Left hindlimb (tissue), 1 donor: Measurements from ENCODE around the gene PRKAG2.
A peak's percentile ranks its signal among the peaks of the same experiment; 100 is the strongest.

Source experiments
- DNase-seq: peaks from one replicate; pipeline ENCODE4 v3.0.0-alpha.2; 2018

Gene PRKAG2

DNA sequence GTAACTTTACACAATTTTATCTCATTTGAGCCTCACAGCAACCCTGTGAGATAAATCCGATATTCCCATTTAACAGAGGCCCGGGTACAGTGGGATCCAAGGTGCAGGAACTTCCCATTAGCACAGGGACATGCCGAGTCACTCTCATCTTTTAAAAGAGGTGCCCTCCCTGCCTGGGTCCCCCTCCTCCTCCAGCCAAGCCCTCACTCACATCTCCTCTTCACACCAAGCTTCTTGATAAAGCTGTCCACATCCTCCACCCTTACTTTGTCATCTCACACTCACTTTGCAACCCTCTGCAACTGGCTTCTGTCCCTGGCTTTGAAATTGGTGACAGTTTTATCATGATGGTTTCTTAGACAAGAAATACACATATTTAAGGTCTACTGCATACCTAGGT lies 212.6 kb downstream of the PRKAG2 start:
- DNase-seq = no peak

DNA sequence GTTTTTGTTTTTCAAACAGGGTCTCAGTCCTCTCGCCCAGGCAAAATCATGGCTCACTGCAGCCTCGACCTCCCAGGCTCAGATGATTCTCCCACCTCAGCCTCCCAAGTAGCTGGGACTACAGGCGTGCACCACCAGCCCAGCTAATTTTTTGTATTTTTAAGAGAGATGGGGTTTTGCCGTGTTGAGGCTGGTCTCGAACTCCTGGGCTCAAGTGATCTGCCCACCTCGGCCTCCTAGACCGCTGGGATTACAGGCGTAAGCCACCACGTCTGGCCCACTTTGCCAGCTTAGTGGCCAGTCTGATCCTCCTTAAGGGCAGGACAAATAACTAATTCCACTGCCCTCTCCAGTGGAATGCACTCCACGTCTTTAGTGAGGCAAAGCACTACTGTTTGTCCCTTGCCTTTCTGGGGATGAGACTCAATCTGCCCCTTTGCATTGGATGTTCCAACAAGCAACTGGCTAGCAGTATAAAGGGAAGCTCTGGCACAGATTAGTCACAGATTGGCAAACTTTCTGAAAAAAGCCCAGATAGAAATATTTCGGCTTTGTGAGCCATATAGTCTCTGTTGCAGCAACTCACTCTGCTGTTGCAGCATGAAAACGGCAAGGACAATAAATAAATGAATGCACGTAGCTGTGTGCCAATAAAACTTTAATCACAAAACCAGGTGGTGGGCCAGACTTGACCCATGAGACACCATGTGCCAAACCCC lies 213.4 kb downstream of the PRKAG2 start:
- DNase-seq = no peak

DNA sequence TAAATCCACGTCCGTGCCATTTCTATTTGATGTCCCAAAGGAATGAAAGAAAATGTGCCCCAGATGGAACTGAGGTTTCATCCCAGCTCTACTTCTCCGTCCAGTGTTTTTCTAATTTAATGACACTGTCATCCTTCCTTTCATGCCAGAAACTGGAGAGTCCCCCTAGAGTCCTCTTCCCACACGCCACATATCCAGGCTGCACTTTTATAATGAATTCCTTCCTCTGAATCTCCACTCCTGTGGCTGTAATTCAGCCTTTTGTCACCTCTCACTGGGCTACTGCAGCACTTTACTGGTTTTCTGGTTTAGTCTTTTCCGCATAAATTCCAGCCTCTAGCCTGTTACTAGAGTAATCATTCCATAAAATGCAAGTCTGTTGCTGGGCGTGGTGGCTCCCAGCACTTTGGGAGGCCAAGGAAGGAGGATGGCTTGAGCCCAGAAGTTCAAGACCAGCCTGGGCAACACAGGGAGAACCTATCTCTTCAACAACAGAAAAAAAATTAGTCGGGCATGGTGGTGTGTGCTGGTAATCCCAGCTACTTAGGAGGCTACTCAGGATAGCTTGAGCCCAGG lies 214.6 kb downstream of the PRKAG2 start:
- DNase-seq = no peak

DNA sequence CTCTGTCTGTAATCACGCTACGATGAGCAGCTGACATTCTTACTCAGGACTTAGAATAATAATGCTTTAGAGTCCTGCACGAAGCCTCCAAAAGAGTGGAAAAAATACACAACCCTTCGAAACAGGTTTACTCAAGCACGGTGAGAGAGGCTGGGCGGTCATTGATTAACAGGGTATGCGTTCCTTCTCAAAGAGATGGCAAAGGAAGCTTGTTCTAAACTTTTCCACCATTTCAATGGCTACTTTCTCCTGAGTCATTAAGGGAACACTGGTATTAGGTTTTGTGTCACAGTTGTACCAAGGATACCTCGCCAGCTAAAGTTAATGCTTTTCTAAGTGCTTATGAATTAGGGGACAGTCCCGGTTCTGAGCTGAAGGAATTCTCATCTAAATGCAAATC lies 215.3 kb downstream of the PRKAG2 start:
- no peak for DNase-seq

DNA sequence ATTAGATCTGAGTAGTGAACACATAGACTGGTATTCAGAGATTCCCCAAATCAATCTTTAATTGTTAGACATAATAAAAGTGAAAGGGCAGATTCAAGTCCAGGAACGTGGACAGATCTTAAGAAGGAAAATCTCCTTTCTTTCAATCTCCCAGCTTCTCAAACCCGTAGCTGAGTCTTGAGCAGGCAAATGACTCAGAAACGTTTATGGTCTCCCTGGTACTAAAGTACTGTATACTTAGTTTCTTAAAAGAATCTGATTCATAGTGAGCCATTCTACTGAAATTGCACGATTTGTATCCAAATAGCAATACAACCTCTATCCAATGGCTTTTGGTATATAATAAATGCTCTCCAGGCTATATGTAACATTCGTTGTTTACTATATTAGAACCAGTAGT lies 216.8 kb downstream of the PRKAG2 start:
- DNase-seq = no peak

DNA sequence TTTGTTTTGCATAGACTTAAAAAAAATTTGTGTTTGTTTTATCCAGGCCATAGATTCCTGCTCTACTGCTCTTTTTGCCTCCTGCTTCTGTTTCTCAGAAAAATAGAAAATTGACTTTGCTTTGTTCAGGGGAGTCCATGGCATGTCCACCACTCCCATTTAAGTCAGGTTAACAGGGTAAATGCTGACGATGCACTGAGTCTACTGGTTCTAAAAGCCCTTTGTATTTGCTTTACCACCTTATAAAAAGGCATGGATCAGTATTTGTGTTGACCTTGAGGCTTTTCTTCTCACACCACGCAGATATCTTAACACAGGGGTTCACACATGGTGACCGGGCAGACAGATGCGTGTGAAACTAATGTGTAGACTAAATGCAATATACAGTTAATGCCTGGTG lies 217.7 kb downstream of the PRKAG2 start:
- DNase-seq = no peak

DNA sequence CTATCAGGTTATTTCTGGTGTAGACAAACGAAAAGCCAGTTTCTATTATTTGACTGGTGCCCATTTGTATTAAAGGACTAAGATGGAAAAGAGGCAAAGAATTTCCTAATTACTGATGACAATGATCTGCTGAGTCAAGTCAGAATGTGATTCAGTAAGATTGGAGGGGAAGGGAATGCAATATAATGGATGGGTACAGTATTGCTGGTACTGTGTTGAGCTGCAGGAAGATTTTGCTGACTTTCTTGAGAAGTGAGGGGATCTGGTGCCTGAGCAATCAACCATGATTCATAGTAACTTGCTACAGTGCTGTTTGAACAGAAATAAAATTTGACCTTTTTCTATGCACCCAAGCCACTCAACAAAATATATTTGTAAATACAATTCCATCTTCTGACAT lies 218.1 kb downstream of the PRKAG2 start:
- no peak for DNase-seq

DNA sequence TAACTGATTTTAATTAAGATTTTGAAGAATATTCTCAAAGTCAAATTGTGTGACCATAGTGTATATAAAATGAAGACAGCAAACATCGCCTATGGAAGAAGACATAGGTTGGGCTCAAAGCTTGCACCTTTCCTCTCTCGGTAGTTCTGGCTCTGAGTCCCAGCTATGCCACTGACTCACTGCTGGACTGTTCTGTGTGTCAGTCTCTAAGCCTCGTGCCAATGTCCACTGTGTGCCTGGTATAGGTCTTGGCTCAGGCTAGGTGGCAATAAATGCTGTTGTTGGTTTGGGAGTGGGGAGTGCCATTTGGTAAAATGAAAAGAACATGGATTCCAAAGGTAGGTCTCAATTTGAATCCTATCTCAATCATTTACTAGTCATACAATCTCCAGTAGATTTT lies 219.7 kb downstream of the PRKAG2 start:
- no peak for DNase-seq

DNA sequence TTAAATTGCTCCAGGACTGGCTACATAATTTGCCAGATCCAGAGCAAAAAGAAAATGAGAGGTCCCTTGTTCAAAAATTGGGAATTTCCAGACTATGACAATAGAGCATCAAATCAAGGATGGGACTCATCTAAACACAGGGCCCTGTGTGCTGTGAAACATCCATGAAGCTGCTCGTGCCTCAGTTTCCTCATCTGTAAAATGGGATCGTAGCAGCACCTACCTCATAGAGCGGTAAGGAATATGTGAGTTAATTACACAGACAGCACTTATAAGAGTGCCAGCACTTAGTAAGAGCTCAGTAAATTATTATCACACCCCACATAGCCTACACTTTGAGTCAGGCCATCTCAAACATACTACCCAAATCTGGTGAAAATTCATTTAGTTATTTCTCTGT lies 221.4 kb downstream of the PRKAG2 start:
- no peak for DNase-seq

DNA sequence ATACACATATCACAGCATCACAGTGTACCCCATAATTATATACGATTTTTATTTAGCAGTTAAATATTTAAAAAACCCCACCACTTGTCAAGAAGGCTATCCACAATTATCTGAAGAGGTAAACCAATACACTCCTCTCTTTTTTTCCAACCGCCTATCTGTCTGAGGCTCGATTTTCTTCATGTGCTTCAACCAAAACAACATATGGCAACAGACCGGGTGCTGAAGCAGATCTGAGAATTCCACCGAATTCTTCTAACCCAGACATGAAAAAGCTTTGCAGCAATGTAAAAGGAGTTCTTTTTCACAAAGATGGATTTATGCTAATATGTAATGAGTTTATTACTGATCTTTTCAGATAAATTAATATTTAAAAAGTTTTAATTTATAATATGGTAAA lies 224.8 kb downstream of the PRKAG2 start:
- no peak for DNase-seq

DNA sequence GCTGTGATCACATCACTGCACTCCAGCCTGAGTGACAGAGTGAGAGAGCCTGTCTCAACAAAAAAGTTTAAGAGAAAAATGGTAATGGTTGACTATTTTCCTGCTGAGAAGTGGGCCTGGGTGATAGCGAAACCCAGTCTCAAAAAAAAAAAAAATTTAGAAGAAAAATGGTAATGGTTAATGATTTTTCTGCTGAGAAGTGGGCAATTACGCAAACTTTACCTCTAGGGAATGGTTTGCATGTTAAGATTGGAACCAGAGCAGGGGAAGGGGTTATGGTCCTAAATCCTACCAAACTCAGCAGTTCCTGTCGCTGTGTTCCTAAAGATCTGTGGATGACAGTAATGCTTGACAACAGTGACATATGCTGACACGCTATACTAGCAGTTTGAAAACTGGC lies 226.8 kb downstream of the PRKAG2 start:
- no peak for DNase-seq

DNA sequence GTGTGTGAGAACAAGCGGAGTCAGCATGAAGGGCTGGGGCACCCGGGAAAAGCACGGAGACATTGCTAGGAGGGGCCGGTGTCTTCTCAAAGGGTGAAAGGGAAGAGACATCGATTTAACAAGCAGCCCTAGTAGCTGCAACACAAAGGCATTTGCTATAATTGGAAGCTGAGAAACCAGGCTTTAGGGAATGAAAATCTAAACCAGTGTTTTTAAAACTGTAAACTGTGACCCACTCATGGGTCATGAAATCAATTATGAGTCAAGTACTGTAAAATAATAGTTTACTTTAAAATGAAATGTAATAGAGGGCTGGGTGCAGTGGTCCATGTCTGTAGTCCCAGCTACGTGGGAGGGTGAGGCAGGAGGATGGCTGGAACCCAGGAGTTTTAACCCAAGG lies 228.5 kb downstream of the PRKAG2 start:
- DNase-seq = no peak

DNA sequence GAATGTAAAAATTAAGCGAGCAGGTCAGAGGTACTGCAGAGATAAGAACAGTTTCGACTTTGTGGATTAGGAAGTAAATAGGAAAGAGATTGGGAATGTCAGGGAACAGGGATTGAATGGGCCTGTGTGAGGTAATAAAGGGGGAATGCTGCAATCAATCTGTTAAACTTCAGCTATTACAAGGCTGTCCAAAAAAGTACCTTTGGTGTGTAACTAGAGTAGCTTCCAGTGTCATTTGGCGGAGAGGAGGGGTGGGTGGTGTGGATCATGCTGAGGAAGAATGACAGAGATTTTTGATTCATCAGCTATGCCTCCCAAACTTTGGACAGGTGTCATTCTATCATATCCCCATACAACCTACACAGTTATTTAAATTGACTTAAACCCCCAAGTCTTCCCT lies 229.0 kb downstream of the PRKAG2 start:
- DNase-seq = no peak

DNA sequence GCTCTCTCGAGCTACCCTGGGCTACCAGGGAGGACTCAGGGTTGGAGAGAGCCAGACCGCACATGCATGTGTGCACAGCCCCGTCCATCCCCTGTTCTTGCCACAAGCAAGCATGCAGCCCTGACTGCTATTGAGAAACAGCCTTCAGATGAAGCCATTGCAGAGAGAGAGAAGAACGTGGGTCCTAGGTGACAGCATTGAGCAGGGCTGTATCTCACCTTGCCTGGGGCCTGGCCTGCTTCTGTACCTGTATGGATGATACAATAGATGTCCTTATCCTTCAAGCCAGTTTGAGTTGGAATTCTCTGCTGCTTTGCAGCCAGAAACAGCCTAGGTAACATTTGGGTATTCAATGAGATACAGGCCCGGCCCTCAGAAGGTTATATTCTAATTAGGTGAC lies 229.9 kb downstream of the PRKAG2 start:
- no peak for DNase-seq

DNA sequence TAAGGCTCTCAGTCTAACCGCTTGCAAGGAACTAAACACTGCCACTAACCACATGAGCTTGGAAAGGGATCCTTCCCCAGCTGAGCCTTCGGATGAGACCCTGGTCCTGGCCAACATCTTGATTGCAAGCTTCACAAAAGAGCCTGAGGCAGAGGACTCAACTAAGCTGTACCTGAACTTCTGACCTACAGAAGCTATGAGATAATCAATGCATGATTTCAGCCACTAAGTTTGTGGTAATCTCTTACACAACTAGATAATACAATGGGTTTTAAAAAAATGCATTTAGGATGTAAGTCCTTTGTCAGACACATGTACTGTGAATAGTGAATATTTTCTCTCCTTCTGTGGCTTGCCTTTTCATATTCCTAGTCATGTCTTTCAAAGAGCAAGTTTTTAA lies 231.6 kb downstream of the PRKAG2 start:
- no peak for DNase-seq

DNA sequence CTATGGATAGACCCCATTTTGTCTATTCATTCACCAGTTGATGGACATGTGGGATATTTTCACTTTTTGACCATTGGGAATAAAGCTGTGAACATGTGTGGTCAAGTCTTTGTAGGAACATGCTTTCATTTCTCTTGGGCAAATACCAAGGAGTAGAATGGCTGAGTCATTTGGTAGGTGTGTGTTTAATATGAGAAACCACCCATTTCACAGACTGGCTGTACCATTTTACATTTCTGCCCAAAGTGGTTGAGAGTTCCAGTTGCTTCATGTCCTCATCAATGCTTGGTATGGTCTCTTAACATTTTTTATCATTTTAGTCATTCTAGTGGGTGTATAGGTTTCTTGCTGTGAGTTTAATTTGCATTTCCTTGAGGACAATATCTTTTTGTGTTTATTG lies 232.4 kb downstream of the PRKAG2 start:
- DNase-seq = no peak

DNA sequence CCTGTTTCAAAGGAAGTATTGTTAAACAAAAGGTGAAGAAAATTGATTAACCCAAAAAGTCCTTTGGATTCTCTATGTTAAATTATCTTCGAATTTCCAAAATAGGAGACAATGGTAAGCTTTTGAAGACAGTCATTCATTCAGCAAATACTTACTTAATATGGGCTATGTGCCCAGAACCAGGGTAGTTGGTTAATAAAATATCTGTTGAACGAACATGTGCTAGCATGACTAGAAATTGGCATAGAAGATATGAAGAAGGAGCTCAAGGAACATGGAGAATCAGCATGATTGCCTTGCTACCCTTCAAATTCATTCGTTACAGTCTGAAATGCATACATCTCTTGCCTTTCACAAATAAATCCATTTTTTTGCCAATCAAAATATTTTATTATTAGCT lies 234.2 kb downstream of the PRKAG2 start:
- DNase-seq = no peak

DNA sequence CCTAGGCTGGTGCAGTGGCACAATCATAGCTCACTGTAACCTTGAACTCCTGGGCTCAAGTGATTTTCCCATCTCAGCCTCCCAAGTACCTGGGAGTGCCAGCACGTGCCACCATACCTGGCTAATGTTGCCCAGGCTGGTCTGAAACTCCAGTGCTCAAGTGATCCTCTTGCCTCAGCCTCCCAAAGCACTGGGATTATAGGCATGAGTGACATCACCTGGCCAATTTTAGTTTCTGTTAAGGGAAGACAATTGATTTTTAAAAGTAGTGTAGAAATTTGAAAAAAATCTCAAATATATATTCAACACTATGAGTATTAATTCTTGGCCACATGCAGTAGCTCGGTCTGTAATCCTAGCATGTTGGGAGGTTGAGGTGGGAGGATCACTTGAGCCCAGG lies 235.3 kb downstream of the PRKAG2 start:
- no peak for DNase-seq

DNA sequence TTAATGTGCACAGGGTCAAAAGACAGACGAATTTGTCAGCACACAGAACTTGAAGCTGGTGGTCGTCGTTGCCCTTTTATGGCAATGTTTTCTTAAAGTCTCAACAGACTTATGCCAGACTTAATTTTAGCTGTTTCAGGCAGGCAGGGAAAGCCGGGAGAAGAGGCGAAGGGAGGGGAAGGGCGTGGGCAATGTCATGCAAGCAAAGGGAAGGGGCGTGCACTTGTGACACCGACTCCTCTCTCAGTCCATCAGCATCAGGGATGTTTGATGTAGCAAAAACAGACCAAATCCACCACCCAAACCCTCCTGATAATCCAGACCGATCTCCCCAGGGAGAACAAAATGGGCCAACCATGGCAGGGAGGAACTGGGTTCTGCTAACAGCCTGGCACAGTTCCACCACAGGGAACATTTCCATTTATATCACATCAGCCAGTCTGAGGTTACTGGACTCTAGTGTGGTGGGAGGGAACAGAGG lies 239.1 kb downstream of the PRKAG2 start:
- no peak for DNase-seq

DNA sequence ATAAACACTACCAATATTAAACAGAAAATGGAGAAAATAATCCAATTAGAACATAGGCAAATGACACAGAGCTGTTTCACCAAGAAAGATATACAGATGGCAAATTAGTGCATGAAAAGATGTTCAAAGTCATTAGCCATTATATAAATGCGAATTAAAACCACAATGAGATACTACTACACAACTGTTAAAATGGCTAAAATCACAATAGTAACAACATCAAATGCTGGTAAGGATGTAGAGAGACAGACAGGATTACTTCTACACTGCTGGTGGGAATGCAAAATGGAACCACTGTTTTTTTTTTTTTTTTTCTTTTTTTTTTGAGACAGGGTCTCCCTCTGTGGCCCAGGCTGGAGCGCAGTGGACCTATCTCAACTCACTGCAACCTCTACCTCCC lies 242.3 kb downstream of the PRKAG2 start:
- no peak for DNase-seq

DNA sequence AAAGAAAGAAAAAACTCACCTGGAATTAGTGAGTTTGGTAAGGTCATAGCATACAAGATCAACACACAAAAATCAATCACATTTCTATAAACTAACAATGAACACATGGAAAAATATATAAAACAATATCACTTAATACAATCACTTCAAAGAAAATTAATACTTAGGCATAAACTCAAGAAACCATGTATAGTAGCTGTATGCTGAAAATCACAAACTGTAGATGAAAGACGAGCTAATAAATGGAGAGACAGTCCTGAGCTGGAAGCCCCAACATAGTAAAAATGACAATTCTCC lies 243.5 kb downstream of the PRKAG2 start:
- DNase-seq = no peak

DNA sequence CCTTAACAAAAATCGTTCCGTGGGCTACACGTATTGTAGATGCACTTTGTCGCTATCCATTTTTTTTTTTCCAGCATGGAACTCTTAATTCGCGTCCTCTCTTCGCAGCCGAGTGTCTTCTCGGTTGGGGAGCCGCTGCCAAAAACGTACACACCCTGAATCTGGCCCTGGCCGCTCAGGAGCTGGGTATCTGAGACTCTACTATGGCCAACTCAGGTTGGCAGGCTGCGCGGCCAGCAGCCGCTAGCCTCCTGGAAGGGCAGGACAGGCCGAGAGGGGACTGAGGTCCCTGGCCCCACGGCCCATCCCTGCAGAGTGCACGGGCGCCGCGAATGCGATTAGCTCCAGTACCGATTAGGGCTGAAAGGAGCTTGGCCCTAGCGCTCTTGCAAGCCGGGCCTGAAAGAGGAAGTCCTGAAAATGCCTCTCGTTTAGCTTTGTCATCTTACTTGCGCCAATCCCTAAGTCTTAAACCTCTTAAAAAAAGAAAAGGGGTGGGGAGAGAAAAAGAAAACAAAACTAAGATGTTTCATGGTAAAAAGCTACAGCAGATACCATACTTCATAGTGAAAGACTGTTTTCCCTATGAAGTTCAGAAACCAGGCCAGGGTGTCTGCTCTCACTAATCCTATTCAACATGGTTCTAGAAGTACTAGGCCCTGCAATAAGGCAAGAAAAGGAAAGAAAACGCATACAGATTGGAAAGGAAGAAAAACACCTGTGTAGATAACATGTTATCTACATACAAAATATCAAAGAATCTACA lies 244.0 kb downstream of the PRKAG2 start:
- DNase-seq = peak; percentile 42

DNA sequence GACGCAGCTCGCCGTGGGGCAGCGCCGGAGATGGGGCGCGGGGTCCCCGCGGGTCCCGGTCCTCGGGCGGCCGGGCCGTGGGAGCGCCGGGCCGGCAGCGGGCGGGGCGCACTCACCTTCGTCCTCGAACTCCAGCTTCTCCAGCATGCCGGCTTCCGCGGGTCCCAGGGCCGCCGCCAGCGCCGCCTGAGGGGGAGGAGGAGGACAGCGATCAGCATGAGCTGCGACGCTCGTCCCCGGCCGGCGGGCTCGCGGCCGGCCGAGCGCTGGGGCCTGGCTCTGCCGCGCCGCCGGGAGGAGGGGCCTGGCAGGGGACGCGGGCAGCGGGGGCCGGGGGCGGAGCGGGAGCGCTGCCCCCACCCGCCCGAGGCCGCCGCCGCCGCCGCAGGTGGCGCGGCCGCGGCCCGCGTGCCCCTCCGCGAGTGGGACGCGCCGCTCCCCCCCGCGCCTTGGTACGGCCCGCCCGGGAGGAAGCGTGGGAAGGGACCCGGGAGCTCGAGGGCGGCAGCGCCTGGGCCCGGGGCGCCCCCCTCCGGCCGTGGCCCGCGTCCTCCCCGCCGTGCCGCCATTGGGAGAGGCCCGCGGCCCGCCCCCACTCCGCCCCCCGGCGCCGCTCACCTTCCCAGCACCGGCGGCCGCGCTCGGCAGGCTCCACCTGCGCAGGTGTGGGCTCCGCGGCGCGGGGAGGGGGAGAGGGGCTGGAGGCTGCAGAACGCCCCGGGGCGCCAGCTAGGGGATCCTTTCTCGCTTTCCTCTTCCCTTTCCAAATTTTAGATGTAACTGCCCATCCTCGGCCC lies 244.8 kb downstream of the PRKAG2 start:
- DNase-seq = peak; percentile 73

DNA sequence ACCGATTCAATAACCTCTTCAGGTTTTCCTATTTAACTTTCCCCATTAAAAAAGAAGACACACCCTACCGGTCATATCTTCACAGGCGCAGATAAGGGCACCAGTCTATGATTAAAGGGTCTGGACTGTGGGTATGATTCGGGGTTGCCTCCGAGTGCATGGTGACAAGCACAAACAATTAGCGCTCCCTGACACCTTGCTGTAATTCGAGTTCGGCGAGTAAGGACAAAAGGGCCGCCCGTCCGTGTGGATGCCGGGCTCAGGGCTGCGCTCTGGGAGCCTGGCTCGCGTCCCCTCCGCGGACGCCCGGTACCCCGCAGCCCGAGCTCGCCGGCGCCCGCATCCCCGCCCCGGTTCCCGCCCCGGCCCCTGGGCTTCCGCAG lies 245.4 kb downstream of the PRKAG2 start:
- DNase-seq = no peak
